Measurements from ENCODE around the gene ZNF217.

- TF ChIP-seq POLR2A (IDR thresholded peaks at IDR 0.05) (no peak), EP300 (IDR thresholded peaks at IDR 0.05) (no peak)
- TF ChIP-seq, protein P1, sequence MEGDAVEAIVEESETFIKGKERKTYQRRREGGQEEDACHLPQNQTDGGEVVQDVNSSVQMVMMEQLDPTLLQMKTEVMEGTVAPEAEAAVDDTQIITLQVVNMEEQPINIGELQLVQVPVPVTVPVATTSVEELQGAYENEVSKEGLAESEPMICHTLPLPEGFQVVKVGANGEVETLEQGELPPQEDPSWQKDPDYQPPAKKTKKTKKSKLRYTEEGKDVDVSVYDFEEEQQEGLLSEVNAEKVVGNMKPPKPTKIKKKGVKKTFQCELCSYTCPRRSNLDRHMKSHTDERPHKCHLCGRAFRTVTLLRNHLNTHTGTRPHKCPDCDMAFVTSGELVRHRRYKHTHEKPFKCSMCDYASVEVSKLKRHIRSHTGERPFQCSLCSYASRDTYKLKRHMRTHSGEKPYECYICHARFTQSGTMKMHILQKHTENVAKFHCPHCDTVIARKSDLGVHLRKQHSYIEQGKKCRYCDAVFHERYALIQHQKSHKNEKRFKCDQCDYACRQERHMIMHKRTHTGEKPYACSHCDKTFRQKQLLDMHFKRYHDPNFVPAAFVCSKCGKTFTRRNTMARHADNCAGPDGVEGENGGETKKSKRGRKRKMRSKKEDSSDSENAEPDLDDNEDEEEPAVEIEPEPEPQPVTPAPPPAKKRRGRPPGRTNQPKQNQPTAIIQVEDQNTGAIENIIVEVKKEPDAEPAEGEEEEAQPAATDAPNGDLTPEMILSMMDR (IDR thresholded peaks at IDR 0.05) = no peak
Observed at GRCh38 chr20:53569606-53570307, 23.9 kb downstream of the ZNF217 start.
